Spleen (tissue), 11 donors: ENCODE results near the gene RHBDL3. TPM values are rescaled to one million over a fixed set of nuclear protein-coding genes. Genes with fewer than 3 reads are reported as not detected.

ENCODE experiments used
- DNase-seq: peaks from one replicate; pipeline ENCODE4 v3.0.0-alpha.2; 2020
- H3K27ac ChIP-seq, 8 donors: fragments of 200-600 bp; sonication (generic) in 7 of 8; 1 replicate in 4 of 8; 2 replicates in 4 of 8; pipeline versions ENCODE4 v1.5.0 to v1.8.0; 2016 to 2021; ENCODE audit warnings: inconsistent platforms in 4 of 8, mild to moderate bottlenecking in 4 of 8, moderate library complexity in 1 of 8
- H3K27me3 ChIP-seq, 7 donors: fragments of 200-600 bp; sonication (generic) in 6 of 7; replicated peaks in 1 of 7; 1 replicate in 4 of 7; 2 replicates in 3 of 7; pipeline versions ENCODE4 v1.5.0 to v1.8.0; 2016 to 2021; ENCODE audit warnings: inconsistent platforms in 3 of 7, mild to moderate bottlenecking in 1 of 7
- H3K36me3 ChIP-seq, 6 donors: fragments of 200-600 bp; sonication (generic) in 5 of 6; 1 replicate in 4 of 6; 2 replicates in 2 of 6; pipeline versions ENCODE4 v1.5.0 to v1.8.0; 2016 to 2021; ENCODE audit warnings: inconsistent platforms in 2 of 6
- H3K4me1 ChIP-seq, 6 donors: fragments of 200-600 bp; sonication (generic) in 5 of 6; 1 replicate in 3 of 6; 2 replicates in 3 of 6; pipeline versions ENCODE4 v1.5.0 to v1.8.0; 2016 to 2021; ENCODE audit warnings: inconsistent platforms in 3 of 6
- H3K4me3 ChIP-seq, 8 donors: fragments of 200-600 bp; sonication (generic) in 7 of 8; 1 replicate in 4 of 8; 2 replicates in 4 of 8; pipeline versions ENCODE4 v1.5.0 to v1.8.0; 2016 to 2021; ENCODE audit warnings: inconsistent platforms in 4 of 8, mild to moderate bottlenecking in 4 of 8, moderate library complexity in 2 of 8
- H3K9me3 ChIP-seq, 8 donors: fragments of 200-600 bp; sonication (generic) in 7 of 8; 1 replicate in 4 of 8; 2 replicates in 4 of 8; pipeline versions ENCODE4 v1.5.0 to v1.8.0; 2016 to 2021; ENCODE audit warnings: inconsistent platforms in 4 of 8
- POLR2A ChIP-seq, 3 donors: fragments of 450-650 bp; IDR thresholded peaks; one replicate each; pipeline ENCODE4 v1.5.1; 2017; ENCODE audit warnings: antibody characterized with exemption in 3 of 3, mild to moderate bottlenecking in 1 of 3
- POLR2AphosphoS5 ChIP-seq, 3 donors: sonication (generic); formaldehyde crosslinking; IDR thresholded peaks; one replicate each; pipeline ENCODE4 v1.5.1; 2017; ENCODE audit warnings: antibody characterized with exemption in 3 of 3
- WGBS, 5 donors: extraction: QIAGEN DNeasy Blood & Tissue Kit in 3 of 5; methylation state at CpG; one replicate each; pipeline versions ENCODE4 v1.1.5 to v1.1.7; 2013 to 2018; 5-methylcytosine and 5-hydroxymethylcytosine counted together
- intact Hi-C: fragments of 100-400 bp; cut with DNase I; formaldehyde crosslinking; loops from one replicate; pipeline ENCODE4 v1.15.0; 2023; ENCODE audit warnings: low total_unique reads
- polyA plus RNA-seq, 3 donors: library from polyadenylated mRNA; stranded (reverse); fragments of 200-250 nt; gene quantifications; one replicate each; pipeline ENCODE4 v1.2.1, GENCODE V29; 2013
- total RNA-seq, 7 donors: library from RNA; depleted of rRNA in 3 of 7; stranded (reverse); fragments of >200 nt in 3 of 7; fragmentation: NEBNext Ultra II Directional in 4 of 7; extraction: Animal tissue kit (Norgen Biotek cat#: 25700) in 4 of 7; gene quantifications; one replicate each; pipeline versions ENCODE4 v1.1.0 to v1.2.1, GENCODE V29; 2016 to 2021
- TF ChIP-seq, protein P1 (sequence below), 11 experiments: fragments of 200-600 bp in 7 of 11; fragments of 450-650 bp in 4 of 11; sonication (generic) in 4 of 11; IDR thresholded peaks in 8 of 11; conservative IDR thresholded peaks in 3 of 11; 1 replicate in 7 of 11; 2 replicates in 4 of 11; pipeline versions ENCODE4 v1.4.0 to v1.8.0; 2016 to 2021; ENCODE audit warnings: antibody characterized with exemption in 11 of 11, inconsistent platforms in 4 of 11, mild to moderate bottlenecking in 1 of 11
- donor health status: healthy with polysubstance abuse.
- donor health status: DM: no; HTN: no; CAD: no; lungs with moderate emphysema.
- donor health status: DM: no; HTN: no; CAD: no.
- donor health status: Bipolar disorder and iron deficiency.
- donor health status: healthy.
- donor health status: DM: no; HTN: no; CAD: no.
- donor health status: DM: yes; HTN: yes; CAD: no.

RHBDL3 gene
- total and polyA plus RNA-seq, 10 donors, result 0.06 to 0.72 (median 0.25) TPM; not detected in 3

DNA sequence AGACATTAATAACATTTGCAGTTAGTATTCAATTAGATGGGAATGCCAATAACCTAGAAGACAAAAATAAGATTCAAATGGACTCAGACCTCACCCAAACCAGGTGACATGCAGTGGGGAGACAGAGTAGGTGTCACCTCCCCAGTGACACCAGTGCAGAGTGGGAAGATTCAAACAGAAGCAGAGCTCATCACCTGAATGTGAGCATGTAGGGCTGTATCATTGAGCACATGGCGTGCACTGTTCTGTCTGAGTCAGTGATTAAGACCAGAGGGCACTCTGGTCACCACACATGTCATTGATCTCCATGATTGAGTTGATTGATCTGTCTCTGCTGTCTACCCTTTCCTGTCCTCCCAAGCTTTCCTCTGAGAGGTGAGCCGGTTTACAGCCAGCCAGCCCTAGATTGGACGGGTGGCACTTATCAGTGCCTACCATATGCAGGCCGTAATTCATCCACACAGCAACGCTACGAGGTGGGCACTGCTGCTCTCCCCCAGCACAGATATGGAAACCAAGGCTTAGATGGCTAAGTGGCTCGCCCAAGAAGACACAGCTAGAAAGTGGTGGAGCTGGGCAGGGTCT is 34.0 kb downstream of the RHBDL3 start:
- DNase-seq, result no peak
- Histone ChIP-seq H3K27me3 (no peaks in the 10 kb centered on the region), H3K27ac (no peak overlapping the region), H3K4me1 (no peaks in the 10 kb centered on the region), H3K36me3 (no peaks in the 10 kb centered on the region), H3K9me3 (no peaks in the 10 kb centered on the region), H3K4me3 (no peak overlapping the region)
- intact Hi-C loops, result no loop called here
- TF ChIP-seq, protein P1, sequence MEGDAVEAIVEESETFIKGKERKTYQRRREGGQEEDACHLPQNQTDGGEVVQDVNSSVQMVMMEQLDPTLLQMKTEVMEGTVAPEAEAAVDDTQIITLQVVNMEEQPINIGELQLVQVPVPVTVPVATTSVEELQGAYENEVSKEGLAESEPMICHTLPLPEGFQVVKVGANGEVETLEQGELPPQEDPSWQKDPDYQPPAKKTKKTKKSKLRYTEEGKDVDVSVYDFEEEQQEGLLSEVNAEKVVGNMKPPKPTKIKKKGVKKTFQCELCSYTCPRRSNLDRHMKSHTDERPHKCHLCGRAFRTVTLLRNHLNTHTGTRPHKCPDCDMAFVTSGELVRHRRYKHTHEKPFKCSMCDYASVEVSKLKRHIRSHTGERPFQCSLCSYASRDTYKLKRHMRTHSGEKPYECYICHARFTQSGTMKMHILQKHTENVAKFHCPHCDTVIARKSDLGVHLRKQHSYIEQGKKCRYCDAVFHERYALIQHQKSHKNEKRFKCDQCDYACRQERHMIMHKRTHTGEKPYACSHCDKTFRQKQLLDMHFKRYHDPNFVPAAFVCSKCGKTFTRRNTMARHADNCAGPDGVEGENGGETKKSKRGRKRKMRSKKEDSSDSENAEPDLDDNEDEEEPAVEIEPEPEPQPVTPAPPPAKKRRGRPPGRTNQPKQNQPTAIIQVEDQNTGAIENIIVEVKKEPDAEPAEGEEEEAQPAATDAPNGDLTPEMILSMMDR (IDR thresholded peaks at IDR 0.05 in 8 of 11, conservative IDR thresholded peaks at IDR 0.05 in 3 of 11), result no peak
- TF ChIP-seq POLR2AphosphoS5 (IDR thresholded peaks at IDR 0.05) (no peak), POLR2A (IDR thresholded peaks at IDR 0.05) (no peak)
- WGBS, 5 donors, result 85 to 95% (median 88%) methylated on average over 7 of the region's 7 CpGs

DNA sequence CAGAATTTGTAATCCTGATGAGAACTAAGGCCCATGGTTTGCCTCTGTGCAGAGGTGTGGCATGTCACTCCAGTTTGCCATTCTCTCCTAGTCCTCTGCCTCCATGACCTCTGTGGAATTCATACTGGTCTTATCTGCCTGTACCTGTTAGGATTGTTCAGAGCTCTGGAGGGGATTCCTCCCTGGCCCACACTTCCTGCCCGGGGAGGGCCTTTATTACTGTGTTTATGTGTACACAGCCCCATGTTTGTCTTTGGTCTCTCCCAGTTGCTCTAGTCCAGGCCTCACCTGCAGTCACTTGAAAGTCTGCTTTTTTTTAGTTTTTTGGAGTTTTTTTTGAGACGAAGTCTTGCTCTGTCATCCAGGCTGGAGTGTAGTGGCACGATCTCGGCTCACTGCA is 36.4 kb downstream of the RHBDL3 start:
- TF ChIP-seq POLR2A (IDR thresholded peaks at IDR 0.05), result no peak
- TF ChIP-seq, protein P1 (IDR thresholded peaks at IDR 0.05 in 8 of 11, conservative IDR thresholded peaks at IDR 0.05 in 3 of 11), result no peak
- no peak for TF ChIP-seq POLR2AphosphoS5 (IDR thresholded peaks at IDR 0.05)
- 89 to 91% (median 90%) methylated on average over 4 of the region's 4 CpGs for WGBS, 5 donors
- Histone ChIP-seq H3K36me3 (no peaks in the 10 kb centered on the region), H3K9me3 (no peaks in the 10 kb centered on the region), H3K27ac (no peak overlapping the region), H3K27me3 (no peaks in the 10 kb centered on the region), H3K4me1 (no peaks in the 10 kb centered on the region), H3K4me3 (no peak overlapping the region)
- DNase-seq, result no peak
- intact Hi-C loops, result no loop called here

DNA sequence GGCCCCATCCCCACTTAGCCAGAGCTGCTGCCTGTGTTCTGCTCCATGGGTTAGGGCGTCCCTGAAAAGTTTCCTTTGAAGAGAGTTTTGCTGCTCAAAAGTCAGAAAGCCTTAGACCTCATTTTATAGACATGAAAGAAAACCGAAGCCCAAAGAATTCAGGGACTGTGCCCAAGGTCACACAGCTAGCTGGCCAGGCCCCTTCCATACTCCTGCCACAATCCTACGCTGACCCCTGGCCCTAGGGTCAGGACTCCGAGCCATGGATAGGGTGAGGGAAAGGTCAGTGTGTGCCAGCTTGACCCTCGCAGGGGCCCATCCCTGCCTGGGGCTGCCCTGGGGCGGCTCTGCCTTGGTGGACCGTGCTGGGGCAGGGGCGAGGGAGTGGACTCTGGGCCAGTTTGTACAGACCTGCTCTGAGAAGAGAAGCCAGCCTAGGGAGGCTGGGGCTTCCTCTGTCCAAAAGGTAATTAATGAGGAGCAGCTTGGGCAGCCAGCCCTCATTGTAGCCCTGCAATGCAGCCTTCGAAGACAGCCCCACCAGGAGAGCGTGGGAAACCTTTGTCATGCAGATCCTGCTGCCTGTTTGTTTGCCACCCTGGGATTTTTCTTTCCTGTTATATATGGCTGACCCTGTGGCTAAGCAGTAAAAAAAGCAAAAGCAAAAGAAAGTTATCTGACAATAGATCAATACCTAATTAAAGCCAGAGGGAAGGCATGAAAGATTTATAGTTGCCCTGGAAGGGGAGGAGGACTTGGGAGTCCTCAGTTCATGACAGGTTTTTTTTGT is 37.4 kb downstream of the RHBDL3 start:
- DNase-seq, result no peak
- Histone ChIP-seq H3K36me3 (no peaks in the 10 kb centered on the region), H3K9me3 (no peaks in the 10 kb centered on the region), H3K27ac (no peak overlapping the region), H3K4me3 (no peak overlapping the region), H3K4me1 (no peaks in the 10 kb centered on the region), H3K27me3 (no peaks in the 10 kb centered on the region)
- WGBS, 5 donors, result 89 to 95% (median 91%) methylated on average over 9 to 10 of the region's 10 CpGs
- intact Hi-C loops, result no loop called here
- TF ChIP-seq POLR2A (IDR thresholded peaks at IDR 0.05) (no peak), POLR2AphosphoS5 (IDR thresholded peaks at IDR 0.05) (no peak)
- TF ChIP-seq, protein P1 (IDR thresholded peaks at IDR 0.05 in 8 of 11, conservative IDR thresholded peaks at IDR 0.05 in 3 of 11), result no peak

DNA sequence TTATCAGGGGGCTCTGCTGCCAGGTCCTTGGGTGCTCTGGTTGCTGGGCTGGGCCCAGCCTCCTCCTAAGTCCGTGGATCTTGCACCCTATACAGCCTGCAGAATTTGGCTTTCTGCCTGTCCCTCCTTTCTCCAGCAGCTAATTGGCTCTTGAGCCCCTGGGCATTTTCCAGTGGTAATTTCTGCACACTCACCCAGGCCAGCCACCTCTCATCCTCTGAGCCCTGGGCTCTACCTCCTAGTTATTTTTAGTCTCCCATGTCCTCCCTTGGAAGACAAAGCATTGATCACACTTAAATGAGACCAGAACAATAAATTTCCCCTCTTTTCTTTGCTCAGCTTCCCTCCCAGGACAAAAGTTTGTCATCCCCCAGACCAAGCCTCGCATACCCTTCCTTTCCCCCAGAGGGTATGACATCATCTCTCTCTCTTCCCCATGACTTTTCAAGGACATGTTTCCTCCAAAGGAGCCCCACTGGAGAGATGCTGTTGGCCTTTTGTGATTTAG is 38.2 kb downstream of the RHBDL3 start:
- Histone ChIP-seq H3K4me1 (no peaks in the 10 kb centered on the region), H3K9me3 (no peaks in the 10 kb centered on the region), H3K27me3 (no peaks in the 10 kb centered on the region), H3K4me3 (no peak overlapping the region), H3K36me3 (no peaks in the 10 kb centered on the region), H3K27ac (no peak overlapping the region)
- WGBS, 5 donors, result 61 to 79% (median 69%) methylated on average over 2 of the region's 2 CpGs
- no peak for DNase-seq
- intact Hi-C loops, result no loop called here
- TF ChIP-seq, protein P1 (IDR thresholded peaks at IDR 0.05 in 8 of 11, conservative IDR thresholded peaks at IDR 0.05 in 3 of 11), result no peak
- TF ChIP-seq POLR2A (IDR thresholded peaks at IDR 0.05) (no peak), POLR2AphosphoS5 (IDR thresholded peaks at IDR 0.05) (no peak)
